ENCODE measurements around the gene ETS1.

The ETS1 gene

GRCh38 chr11:128516886-128517285, 70.5 kb downstream of the ETS1 start:
- no peak for TF ChIP-seq CTCF (IDR thresholded peaks at IDR 0.05; ENCODE audit: low read depth, low read length)
- H3K4me3 ChIP-seq (replicated peaks in 1 of 2; ENCODE audit: low read depth in 2 of 2, low read length in 2 of 2): peak overlapping the region in 1 of 2 donors; percentile 86
- peak in 1 of 2 donors; percentile 22 for DNase-seq (ENCODE audit: low read depth in 2 of 2)

- H3K4me3 ChIP-seq (replicated peaks in 1 of 2; ENCODE audit: low read depth in 2 of 2, low read length in 2 of 2): peak overlapping the region in 1 of 2 donors; percentile 86
- DNase-seq (ENCODE audit: low read depth in 2 of 2): peak in 1 of 2 donors; percentile 13
- no peak for TF ChIP-seq CTCF (IDR thresholded peaks at IDR 0.05; ENCODE audit: low read depth, low read length)
Observed at GRCh38 chr11:128515826-128516778, 71.3 kb downstream of the ETS1 start.

GRCh38 chr11:128515086-128515485, 72.3 kb downstream of the ETS1 start:
- TF ChIP-seq CTCF (IDR thresholded peaks at IDR 0.05; ENCODE audit: low read depth, low read length): no peak
- peak in 1 of 2 donors; percentile 20 for DNase-seq (ENCODE audit: low read depth in 2 of 2)
- H3K4me3 ChIP-seq (replicated peaks in 1 of 2; ENCODE audit: low read depth in 2 of 2, low read length in 2 of 2): no peak overlapping the region

GRCh38 chr11:128513915-128514681, 73.3 kb downstream of the ETS1 start:
- no peak overlapping the region for H3K4me3 ChIP-seq (replicated peaks in 1 of 2; ENCODE audit: low read depth in 2 of 2, low read length in 2 of 2)
- no peak for TF ChIP-seq CTCF (IDR thresholded peaks at IDR 0.05; ENCODE audit: low read depth, low read length)
- DNase-seq (ENCODE audit: low read depth in 2 of 2): peak in 1 of 2 donors; percentile 38

- no peak overlapping the region for H3K4me3 ChIP-seq (replicated peaks in 1 of 2; ENCODE audit: low read depth in 2 of 2, low read length in 2 of 2)
- peak in 1 of 2 donors; percentile 12 for DNase-seq (ENCODE audit: low read depth in 2 of 2)
- TF ChIP-seq CTCF (IDR thresholded peaks at IDR 0.05; ENCODE audit: low read depth, low read length): no peak
Observed at GRCh38 chr11:128512474-128512996, 74.8 kb downstream of the ETS1 start.

GRCh38 chr11:128511712-128512111, 75.6 kb downstream of the ETS1 start:
- no peak overlapping the region for H3K4me3 ChIP-seq (replicated peaks in 1 of 2; ENCODE audit: low read depth in 2 of 2, low read length in 2 of 2)
- no peak for TF ChIP-seq CTCF (IDR thresholded peaks at IDR 0.05; ENCODE audit: low read depth, low read length)
- peak in 1 of 2 donors; percentile 29 for DNase-seq (ENCODE audit: low read depth in 2 of 2)
